ENCODE measurements around the gene C4B. TPM values are rescaled to one million over a fixed set of nuclear protein-coding genes. Genes with fewer than 3 reads are reported as not detected.
"Not testable (repeated sequence)": the region's sequence is repeated elsewhere in the genome, so short reads cannot be mapped to it uniquely, and the experiment has no call there.

Gene C4B
- total RNA-seq, 1 donor from 2014 or later: 1.1 TPM

DNA sequence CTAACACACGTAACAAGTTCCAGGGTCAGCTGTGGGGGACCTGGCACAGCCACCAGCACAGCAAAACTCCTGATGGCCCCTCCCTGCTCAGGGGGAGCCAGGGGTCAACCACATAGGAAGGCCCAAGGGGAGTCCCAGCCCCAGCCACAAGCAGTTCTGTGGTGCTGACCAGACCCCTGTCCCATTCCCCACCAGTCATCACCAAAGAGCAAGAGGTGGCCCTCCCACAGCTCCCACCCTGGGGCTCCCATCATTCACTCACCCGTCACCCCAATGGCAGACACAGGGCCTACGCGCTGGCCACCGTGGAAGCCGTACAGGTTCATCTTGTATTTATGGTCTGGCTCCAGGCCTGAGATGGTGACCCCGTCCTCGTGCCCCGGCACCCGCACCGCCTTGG, 35.1 kb downstream of the C4B start:
- DNase-seq (ENCODE audit: extremely low read depth, low read depth, low spot score): not testable (repeated sequence)

DNA sequence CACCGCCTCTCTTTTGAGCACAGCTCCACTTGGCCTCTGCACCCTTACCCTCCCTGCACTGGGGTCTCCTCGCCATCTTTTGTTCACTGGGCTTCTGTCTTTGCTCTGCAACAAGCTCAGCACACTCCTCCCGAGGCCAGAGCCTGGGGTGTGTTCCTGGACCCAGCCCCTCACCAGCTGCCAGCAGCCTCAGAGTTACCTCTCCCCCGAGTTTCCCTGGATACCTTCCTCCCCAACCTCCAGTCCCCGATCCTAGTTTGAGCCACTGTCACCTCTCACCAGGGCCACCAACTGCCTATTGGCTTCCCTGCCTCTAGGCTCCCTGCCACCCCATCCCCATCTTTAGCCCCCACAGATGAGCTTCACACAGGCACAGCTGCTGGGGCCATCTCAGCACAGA, 36.0 kb downstream of the C4B start:
- no peak for DNase-seq (ENCODE audit: extremely low read depth, low read depth, low spot score)

DNA sequence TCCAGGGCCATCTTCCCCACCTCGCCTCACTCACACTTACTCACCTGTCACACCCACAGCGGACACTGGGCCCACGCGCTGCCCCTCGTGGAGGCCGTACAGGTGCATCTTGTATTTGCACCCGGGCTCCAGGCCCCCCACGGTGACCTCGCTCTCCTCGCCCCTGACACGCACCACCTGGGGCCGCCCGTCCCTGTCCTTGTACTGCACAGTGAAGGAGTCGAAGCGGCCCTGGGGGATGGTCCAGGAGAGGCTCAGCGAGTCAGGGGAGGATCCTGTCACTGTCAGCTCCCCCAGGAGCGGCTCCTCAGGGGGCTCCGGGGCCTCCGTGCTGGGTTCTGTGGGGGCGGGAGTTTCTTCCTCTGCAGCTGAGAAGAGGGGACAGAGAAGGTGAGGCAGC, 38.0 kb downstream of the C4B start:
- DNase-seq (ENCODE audit: extremely low read depth, low read depth, low spot score): not testable (repeated sequence)

DNA sequence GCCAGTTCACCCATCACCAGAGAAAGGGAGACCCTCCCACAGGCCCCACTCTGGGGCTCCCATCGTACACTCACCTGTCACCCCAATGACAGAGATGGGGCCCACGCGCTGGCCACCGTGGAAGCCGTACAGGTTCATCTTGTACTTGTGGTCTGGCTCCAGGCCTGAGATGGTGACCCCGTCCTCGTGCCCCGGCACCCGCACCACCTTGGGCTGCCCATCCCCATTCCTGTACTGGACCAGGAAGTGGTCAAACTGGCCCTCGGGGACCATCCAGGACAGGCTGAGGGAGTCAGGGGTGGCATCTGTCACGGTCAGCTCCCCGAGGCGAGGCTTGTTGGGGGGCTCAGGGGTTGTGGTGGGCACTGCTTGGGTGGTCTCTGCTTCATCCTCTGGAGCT, 38.7 kb downstream of the C4B start:
- DNase-seq (ENCODE audit: extremely low read depth, low read depth, low spot score): not testable (repeated sequence)

DNA sequence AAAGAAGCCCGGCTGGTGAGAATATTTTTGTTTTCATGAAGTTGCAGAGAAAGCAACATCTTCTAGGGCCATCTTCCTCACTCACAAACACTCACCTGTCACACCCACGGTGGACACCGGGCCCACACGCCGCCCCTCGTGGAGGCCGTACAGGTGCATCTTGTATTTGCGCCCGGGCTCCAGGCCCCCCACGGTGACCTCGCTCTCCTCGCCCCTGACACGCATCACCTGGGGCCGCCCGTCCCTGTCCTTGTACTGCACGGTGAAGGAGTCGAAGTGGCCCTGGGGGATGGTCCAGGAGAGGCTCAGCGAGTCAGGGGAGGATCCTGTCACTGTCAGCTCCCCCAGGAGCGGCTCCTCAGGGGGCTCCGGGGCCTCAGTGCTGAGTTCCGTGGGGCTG, 41.2 kb downstream of the C4B start:
- DNase-seq (ENCODE audit: extremely low read depth, low read depth, low spot score): not testable (repeated sequence)

DNA sequence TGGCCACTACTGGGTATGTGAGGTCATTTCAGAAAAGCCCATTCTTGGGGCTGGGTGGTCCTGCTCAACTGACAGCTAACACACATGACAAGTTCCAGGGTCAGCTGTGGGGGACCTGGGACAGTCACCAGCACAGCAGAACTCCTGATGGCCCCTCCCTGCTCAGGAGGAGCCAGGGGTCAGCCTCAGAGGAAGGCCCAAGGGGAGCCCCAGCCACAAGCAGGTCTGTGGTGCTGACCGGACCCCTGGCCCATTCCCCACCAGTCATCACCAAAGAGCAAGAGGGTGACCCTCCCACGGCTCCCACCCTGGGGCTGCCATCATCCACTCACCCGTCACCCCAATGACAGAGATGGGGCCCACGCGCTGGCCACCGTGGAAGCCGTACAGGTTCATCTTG, 41.7 kb downstream of the C4B start:
- DNase-seq (ENCODE audit: extremely low read depth, low read depth, low spot score): no peak

DNA sequence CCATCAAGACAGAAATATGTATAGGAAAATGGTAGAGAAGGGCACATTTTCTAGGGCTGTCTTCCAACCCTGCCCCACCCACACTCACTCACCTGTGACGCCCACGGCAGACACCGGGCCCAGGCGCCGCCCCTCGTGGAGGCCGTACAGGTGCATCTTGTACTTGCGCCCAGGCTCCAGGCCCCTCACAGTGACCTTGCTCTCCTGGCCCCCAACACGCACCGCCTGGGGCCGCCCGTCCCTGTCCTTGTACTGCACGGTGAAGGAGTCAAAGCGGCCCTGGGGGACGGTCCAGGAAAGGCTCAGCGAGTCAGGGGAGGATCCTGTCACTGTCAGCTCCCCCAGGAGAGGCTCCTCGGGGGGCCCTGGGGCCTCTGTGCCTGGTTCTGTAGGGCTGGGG, 43.4 kb downstream of the C4B start:
- DNase-seq (ENCODE audit: extremely low read depth, low read depth, low spot score): no peak

DNA sequence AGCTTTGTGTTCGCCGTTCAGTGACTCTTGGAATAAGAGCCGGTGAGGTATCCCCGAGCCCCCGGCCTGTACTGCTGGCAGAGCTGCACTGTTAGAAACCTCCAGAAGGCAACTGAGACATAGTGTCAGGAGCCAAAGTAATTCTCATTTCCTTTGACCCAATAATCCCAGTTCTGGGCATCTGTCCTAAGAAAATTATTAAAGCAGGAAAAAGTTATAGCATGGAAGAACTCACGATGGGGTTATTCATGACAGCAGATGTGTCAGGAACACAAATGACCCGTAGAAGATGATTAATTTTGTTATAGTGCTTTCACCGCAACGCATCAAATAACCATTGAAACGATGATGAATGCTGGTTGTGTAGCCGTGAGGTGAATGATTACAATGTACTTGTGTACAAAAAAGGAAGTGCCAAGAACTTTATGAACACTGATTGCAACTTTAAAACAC, 43.9 kb downstream of the C4B start:
- peak; percentile 37 for DNase-seq (ENCODE audit: extremely low read depth, low read depth, low spot score)

DNA sequence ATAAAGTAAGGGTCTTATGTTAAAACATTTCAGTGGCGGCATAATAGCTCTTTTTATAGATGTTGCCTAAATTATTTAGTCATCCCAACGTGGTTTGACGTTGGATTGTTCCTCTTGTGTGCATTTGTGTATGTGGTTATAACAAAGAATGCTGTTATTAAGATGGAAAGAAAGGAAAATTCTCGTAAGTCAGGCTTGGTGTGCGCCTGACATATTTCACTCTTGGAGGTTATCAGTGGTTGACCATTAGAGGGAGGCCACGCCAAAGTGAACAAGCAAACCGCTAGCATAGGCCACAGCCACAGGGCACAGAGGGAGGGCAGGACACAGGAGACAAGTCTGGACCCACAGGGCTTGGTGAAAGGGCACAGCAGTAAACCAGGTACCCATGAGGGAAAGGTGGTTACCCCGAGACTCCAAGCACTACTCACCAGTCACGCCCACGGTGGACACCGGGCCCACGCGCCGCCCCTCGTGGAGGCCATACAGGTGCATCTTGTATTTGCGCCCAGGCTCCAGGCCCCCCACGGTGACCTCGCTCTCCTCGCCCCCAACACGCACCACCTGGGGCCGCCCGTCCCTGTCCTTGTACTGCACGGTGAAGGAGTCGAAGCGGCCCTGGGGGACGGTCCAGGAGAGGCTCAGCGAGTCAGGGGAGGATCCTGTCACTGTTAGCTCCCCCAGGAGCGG, 46.5 kb downstream of the C4B start:
- no peak for DNase-seq (ENCODE audit: extremely low read depth, low read depth, low spot score)

DNA sequence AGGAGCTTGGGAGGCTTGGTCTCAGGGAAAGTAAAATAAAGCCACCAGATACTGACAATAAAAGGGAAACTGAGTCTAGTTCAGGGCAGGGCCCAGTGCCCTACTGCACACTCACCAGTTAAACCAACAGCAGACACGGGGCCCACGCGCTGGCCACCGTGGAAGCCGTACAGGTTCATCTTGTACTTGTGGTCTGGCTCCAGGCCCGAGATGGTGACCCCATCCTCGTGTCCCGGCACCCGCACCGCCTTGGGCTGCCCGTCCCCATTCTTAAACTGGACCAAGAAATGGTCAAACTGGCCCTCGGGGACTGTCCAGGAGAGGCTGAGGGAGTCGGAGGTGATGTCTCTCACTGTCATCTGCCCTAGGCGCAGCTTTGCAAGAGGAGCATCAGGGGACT, 50.1 kb downstream of the C4B start:
- DNase-seq (ENCODE audit: extremely low read depth, low read depth, low spot score): no peak

DNA sequence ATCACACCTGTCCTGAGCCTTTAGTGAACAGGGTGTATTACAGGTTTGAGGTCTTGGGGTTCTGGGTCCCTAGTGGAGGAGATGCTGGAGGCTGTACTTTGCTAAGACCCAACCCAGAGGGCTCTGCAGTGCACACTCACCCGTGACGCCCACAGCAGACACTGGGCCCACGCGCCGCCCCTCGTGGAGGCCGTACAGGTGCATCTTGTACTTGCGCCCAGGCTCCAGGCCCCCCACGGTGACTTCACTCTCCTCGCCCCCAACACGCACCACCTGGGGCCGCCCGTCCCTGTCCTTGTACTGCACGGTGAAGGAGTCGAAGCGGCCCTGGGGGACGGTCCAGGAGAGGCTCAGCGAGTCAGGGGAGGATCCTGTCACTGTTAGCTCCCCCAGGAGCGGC, 52.9 kb downstream of the C4B start:
- DNase-seq (ENCODE audit: extremely low read depth, low read depth, low spot score): not testable (repeated sequence)

DNA sequence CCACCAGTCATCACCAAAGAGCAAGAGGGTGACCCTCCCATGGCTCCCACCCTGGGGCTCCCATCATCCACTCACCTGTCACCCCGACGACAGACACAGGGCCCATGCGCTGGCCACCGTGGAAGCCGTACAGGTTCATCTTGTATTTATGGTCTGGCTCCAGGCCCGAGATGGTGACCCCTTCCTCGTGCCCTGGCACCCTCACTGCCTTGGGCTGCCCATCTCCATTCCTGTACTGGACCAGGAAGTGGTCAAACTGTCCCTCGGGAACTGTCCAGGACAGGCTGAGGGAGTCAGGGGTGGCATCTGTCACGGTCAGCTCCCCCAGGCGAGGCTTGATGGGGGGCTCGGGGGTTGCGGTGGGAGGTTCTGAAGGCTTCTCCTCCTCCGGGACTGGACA, 53.7 kb downstream of the C4B start:
- DNase-seq (ENCODE audit: extremely low read depth, low read depth, low spot score): not testable (repeated sequence)

DNA sequence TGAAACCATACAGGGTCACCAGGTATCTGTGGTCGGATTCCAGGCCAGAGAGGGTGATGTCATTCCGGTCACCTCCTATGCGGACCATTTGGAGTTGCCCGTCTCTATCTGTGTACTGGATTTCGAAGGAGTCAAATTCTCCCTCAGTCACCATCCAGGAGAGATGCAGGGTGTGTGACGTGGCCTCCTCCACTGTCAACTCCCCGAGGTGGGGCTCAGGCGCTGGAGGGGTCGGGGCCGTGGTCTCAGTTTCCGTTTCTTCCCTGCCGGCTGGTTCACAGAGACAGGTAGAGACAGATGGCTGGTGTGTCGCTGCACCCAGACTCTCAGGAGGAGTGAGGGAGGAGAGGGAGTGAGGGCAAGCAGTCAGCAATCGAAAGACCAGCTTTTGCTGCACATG, 54.3 kb downstream of the C4B start:
- no peak for DNase-seq (ENCODE audit: extremely low read depth, low read depth, low spot score)

DNA sequence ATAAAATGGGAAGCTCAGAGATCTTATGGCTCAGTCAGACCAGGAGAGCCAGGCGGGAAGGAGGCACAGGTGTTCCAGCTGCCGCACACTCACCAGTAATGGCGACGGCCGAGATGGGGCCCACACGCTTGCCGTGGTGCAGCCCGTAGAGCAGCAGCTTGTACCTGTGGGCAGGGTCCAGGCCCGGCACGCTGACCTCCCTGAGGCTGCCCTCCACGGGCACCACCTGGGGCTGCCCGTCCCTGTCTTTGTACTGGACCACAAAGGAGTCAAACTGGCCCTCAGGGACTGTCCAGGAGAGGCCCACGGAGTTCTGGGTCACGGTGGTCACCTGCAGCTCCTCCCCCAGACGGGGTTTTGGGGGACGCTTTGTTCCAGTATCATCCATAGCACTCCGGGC, 54.9 kb downstream of the C4B start:
- DNase-seq (ENCODE audit: extremely low read depth, low read depth, low spot score): no peak

DNA sequence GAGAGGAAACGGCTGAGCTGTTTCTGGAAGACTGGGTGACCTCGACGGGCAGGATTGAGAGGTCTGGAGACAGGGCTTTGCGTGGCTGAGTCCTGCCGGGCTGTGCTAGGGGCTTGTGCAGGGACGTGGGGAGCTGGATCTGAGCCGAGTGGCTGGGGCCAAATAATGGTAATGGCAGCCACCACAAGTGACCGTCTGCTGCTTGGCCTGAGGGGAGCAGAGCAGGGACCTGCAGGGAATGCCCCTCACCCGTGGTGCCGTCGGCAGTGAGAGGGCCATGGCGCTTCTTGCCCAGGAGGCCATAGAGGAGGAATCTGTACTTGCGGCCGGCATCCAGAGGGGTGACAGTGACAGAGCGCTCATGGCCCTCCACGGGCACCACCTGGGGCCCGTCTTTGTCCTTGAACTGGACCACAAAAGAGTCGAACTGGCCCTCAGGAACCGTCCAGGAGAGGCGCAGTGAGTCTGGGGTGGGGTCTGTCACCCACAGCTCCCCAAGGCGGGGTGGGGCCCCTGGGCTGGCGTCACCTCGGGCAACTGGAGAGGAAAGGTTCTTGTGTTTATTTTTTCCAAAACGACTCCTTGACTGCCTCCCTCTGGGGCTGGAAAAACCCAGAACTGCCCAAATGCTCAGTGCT, 55.4 kb downstream of the C4B start:
- DNase-seq (ENCODE audit: extremely low read depth, low read depth, low spot score): no peak

DNA sequence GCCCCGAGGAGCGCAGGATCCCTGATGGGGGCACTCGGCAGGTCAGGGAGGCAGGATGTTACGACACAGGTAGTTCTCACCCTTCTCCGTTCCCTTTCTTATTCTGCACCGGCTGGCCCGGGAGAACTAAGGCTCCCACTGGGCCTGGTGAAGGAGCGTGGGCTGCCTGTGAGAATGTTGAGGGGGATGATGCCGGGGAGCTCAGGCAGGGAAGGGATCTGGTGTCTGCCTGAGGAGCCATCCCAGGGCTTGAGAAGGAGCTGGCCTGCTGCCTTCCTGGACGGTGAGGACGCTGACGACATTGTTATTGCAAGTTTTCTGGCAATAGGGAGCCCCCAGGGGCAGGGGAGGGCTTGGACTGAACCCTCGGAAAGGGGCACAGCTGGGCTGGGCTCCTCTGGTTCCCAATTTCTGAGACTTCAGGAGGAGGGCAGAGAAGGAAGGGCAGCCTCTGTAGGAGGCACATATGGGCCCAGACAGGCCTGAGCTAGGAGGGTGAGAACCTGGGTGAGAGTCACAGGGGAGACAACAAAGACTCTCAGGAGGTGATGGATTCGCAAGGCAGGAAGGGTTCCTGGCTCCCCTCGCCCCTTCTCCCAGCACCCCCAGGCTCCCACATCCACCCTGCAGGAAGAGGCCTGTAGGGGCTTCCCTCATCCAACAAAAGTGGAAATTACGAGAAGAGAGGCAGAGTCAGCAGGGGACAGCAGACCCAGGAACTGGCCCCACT, 56.4 kb downstream of the C4B start:
- no peak for DNase-seq (ENCODE audit: extremely low read depth, low read depth, low spot score)

DNA sequence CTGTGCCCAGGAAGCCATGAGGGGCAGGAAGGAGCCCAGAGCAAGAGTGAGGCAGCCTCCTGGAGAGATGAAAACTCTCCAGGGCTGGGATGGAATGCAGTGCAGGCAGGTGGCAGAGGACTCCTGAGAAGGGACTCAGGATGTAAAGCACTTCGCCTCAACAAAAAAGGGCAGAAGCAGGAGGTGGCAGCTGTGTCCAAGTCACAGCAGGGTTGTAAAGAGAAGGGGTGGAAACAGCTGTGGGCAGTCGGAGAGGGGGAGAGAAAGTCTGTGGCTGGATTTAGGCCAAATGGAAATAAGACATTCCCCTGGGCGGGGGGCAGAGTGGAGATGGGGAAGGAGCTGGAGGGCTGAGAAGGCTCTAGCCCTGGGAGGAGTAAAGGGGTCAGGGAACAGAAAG, 58.5 kb downstream of the C4B start:
- no peak for DNase-seq (ENCODE audit: extremely low read depth, low read depth, low spot score)

DNA sequence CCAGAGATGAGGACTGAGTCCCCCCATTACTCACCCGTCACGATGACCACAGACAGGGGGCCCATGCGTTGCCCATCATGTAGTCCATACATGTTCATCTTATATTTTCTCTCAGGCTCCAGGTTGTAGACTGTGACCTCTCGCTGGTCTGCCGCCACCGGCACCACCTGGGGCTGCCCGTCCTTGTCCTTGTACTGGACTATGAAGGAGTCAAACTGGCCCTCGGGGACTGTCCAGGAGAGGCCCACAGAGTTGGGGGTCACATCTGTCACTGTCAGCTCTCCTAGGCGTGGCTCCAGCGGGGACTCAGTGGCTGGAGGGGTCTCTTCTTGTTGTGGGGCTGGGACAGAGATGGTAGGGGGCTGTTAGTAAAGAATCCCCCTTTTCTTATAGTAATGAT, 59.0 kb downstream of the C4B start:
- no peak for DNase-seq (ENCODE audit: extremely low read depth, low read depth, low spot score)

DNA sequence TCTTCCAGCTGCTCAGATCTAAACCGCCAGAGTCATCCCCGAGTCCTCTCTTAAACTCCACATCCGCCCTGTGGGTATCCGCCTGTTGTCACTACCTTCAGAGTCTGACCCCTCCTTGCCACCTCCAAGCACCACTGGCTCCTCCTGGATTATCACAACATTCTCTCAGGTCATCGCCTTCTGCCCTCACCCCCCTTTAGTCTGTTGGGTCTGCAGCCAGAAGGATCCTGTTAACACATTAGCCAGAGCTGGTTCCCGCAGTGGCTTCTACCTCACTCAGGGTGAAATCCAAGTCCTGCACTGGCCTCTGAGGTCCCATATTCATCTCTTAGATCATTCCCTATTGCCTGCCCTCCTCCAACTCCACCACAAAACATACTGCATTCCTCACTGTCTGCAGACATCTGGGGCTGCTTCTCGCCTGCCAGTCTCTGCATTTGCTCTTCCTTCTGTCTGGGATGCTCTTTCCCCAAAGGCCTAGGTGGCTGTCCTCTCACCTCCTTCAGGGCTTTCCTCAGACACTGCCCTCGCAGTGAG, 60.5 kb downstream of the C4B start:
- no peak for DNase-seq (ENCODE audit: extremely low read depth, low read depth, low spot score)

DNA sequence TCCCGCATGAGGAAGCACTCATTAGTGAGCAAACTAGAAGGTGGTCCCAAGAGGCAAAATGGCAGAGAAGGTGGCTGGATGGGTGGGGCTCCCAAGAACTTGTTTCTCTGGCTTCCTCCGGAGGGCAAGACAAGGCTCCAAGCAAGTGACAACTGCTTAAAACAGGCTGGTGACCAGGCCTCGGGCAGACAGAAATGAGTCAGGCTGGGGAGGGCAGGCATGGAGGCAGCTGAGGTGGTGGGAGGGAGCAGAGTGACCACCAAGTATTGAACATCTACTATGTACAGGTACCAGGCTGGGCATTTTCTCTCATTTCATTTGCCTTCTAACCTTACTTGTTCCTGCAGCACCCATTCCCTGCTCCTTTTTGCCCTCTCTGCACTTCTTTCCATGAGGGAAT, 61.2 kb downstream of the C4B start:
- no peak for DNase-seq (ENCODE audit: extremely low read depth, low read depth, low spot score)

DNA sequence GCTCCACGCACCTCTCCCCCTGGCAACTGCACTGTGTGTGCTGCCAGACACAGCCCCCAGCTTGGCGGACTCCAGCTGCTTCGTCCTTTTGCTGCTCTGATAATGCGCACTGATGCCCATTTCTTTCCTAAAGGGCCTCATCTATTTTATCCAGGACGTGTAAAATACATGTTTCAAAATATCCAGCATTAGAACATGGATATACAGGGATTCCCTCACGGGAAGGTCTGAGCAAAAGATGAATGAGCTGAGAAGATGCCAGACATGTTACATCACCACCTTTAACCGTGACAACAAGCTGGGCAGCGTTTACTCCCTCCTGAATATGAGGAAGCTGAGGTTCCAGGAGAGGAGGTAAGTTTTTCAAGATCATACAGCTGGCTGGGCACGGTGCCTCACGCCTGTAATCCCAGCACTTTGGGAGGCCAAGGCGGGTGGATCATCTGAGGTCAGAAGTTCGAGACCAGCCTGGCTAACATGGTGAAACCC, 61.8 kb downstream of the C4B start:
- no peak for DNase-seq (ENCODE audit: extremely low read depth, low read depth, low spot score)

Measured in glomerular endothelial cell (primary cell).